Posterior cingulate gyrus (tissue), 11 donors: ENCODE data around the gene PRDM16.

Experiments
- DNase-seq, 10 donors: peaks; one replicate each; pipeline versions ENCODE4 v3.0.0 to v3.0.0-alpha.2; 2020 to 2021; ENCODE audit warnings: mixed read lengths in 3 of 10
- intact Hi-C: fragments of 100-400 bp; cut with DNase I; formaldehyde crosslinking; loops from one replicate; pipeline ENCODE4 v1.15.1; 2023

Gene PRDM16

GRCh38 chr1:3453891-3454810, 385.1 kb downstream of the PRDM16 start, which contains the start of gene ARHGEF16:
Gene ARHGEF16 (plus strand): TSS chr1:3454665. CDS start chr1:3463085, 8,420 bp downstream.
- peak in 3 of 10 donors; percentile 52 to 88 (median 86) for DNase-seq
- intact Hi-C loops, result loop anchor here (1.0 to 5.0 kb wide), 3 partner anchors 30 to 348 kb away; no protein-coding TSS in a partner anchor

- peak in 1 of 10 donors; percentile 61 for DNase-seq
- intact Hi-C loops, result loop anchor here (5.0 kb wide), 2 partner anchors 162 to 347 kb away; no protein-coding TSS in a partner anchor
These were observed 386.0 kb downstream of the PRDM16 start for GRCh38 chr1:3454811-3455618.

- intact Hi-C loops, result no loop called here
- peak in 1 of 10 donors; percentile 64 for DNase-seq
These were observed 386.9 kb downstream of the PRDM16 start for GRCh38 chr1:3455670-3456448.

GRCh38 chr1:3456449-3456963, 387.5 kb downstream of the PRDM16 start:
- DNase-seq, result no peak
- intact Hi-C loops, result no loop called here

DNA sequence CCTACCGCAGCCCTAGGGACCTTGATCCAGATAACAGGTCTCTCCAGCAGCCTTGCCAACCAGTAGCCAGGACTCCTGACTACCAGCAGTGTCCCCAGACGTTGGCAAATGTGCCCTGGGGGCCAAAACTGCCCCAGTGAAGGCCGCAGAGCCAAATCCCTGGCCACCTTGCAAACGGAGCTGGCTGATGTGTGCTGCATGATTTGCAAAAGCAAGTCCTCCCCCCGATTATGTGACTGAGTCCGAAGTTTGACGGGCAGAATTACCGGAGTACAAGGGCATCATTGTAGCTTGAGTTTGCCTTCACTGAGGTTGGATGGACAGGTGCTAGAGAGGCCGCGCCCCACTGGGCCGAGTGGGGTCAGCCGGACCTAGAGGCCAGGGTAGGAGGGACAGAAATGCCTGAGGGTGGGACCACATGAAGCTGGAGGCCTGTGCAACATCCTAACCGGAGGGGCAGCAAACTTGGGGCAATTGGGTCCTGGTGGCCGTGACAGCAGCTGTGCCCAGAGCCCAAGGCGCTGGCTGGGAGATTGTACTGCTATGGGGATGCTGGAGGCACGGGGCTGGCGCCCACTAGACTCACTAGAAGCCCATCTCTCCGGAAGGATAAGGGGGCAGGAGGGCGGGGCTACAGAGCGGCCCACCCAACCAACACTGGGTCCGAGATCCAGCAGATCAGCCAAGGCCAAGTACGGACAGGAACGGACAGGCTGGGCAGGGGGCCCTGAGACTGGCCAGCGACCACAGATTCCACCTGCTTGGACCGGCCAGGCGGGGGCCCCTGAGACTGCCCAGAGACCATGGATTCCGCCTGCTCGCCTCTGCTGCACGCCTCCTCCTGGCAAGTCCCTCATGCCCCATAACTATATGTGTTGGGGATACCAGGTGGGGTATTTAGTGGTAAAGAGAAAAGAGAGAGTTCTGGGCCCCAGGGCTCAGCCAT, 388.2 kb downstream of the PRDM16 start:
- DNase-seq, result peak in 1 of 10 donors; percentile 76
- intact Hi-C loops, result no loop called here

- intact Hi-C loops, result no loop called here
- DNase-seq, result peak in 5 of 10 donors; percentile 31 to 88 (median 51)
These were observed 389.2 kb downstream of the PRDM16 start for GRCh38 chr1:3457910-3458883.

- peak in 2 of 10 donors; percentile 68 to 81 for DNase-seq
- intact Hi-C loops, result no loop called here
These were observed 390.3 kb downstream of the PRDM16 start for GRCh38 chr1:3459051-3459908.

GRCh38 chr1:3459940-3460671, 391.1 kb downstream of the PRDM16 start:
- intact Hi-C loops, result no loop called here
- DNase-seq, result peak in 2 of 10 donors; percentile 72 to 81

DNA sequence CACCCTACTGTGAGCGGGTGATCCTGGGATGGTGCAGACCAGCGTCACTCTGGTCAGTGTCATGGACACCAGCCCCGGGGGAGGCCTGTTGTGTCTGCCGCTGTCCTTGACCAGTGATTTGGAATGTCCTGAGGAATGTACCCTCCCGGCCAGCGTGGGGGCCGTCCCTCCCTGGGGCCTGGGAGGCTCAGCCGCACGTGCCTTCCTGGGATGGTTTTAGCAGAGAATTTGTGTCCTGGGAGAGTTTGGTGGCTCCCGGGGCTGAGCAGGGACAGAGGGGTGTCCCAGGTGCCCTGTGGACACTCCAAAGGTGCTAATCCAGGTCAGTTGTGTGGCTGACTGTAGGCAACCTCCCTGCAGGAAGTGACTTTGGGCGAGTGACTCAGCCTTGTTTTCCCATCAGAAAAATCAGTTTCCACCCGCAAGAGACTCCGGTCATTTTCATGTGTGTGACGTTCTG, 391.7 kb downstream of the PRDM16 start:
- intact Hi-C loops, result no loop called here

DNA sequence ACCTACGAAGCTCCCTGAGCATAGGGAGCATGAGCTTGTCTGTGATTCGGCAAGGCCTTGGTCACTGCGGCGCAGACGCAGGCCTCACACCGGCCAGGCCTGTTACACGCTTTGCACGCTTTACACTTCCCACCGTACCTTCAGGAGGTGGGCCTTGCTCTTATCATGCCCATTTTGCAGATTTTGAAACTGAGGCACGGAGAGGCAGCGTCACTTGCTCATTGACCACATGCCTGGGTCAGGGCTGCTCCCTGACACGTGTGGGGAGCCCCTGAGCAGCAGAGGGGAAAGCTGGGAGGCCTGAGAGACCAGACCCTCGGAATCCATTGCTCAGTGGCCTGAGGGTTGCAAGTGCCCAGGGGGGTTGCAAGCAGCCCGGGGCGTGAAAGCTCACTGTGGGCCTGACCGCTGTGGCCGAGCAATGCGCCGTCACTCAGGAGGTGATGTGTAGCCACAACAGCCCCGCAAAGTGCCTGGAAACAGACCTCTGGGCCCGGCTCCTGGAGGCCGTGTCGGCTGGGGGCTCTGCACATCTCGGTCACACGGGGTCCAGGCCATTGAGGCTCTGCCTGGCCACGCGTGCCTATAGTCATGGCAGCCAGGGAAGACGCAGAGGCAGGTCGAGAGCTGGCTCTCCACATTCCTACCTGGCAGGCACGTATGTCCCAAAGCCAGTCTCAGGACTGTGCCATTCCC, 392.4 kb downstream of the PRDM16 start:
- intact Hi-C loops, result no loop called here
- DNase-seq, result peak in 3 of 10 donors; percentile 68 to 72 (median 69)

More for the DNA sequence above, 391.7 kb downstream of the PRDM16 start:
- DNase-seq, result peak in 3 of 10 donors; percentile 46 to 80 (median 54)

DNA sequence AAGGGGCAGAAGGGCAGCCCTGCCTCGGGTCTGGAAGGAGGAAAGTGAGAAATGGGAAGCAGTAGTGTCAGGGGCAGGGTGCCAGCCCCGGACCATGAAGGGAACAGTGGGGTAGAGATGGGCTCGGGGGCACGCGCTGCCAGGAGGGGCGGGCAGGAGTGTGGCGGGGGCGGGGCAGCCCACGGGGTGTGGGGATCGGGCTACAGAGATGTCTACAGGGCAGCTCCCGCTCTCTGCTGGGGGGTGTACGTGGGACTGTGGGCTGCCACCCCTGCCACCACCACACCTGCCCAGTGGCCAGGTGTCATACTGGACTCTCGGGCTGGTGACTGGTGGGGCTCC, 392.9 kb downstream of the PRDM16 start:
- intact Hi-C loops, result no loop called here
- DNase-seq, result peak in 3 of 10 donors; percentile 50 to 67 (median 56)

GRCh38 chr1:3462356-3463012, 393.5 kb downstream of the PRDM16 start:
- peak in 3 of 10 donors; percentile 51 to 72 (median 52) for DNase-seq
- intact Hi-C loops, result no loop called here

DNA sequence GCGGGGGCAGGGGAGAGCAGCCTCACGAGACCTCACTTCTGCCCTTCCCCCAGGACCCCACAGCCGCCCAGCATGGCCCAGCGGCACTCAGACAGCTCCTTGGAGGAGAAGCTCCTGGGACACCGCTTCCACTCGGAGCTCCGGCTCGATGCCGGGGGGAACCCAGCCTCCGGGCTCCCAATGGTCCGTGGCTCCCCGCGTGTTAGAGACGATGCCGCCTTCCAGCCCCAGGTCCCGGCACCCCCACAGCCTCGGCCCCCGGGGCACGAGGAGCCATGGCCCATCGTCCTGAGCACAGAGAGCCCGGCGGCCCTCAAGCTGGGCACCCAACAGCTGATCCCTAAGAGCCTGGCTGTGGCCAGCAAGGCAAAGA, 394.0 kb downstream of the PRDM16 start:
- peak in 4 of 10 donors; percentile 20 to 82 (median 61) for DNase-seq
- intact Hi-C loops, result no loop called here

DNA sequence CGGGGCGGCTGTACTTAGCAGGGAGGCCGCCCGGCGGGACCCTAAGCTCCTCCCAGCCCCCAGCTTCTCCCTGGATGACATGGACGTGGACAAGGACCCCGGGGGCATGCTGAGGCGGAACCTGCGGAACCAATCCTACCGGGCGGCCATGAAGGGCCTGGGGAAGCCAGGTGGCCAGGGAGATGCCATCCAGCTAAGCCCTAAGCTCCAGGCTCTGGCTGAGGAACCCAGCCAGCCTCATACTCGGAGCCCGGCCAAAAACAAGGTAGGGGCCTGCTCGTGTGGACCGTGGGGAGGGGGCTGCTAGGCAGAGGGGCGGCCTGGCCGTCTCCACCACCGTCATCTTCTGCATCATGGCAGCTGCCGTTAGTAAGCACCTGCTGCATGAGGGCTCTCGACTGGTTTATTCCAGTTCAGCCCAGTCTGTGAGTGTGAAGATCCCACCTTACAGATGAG, 394.4 kb downstream of the PRDM16 start:
- intact Hi-C loops, result no loop called here

More for the DNA sequence above, 394.4 kb downstream of the PRDM16 start:
- DNase-seq, result peak in 3 of 10 donors; percentile 30 to 80 (median 72)
